COR-L47 (cell line): ENCODE measurements around the gene EEF1G.
"Not testable (repeated sequence)": the region's sequence is repeated elsewhere in the genome, so short reads cannot be mapped to it uniquely, and the experiment has no call there.

Source experiments
- DNase-seq: peaks from one replicate; lab custom pipeline; 2025; lab: John Stamatoyannopoulos, UW

The EEF1G gene

GRCh38 chr11:62603776-62604299, 30.1 kb upstream of the EEF1G start:
- no peak for DNase-seq

- no peak for DNase-seq
Observed at GRCh38 chr11:62603072-62603408, 29.3 kb upstream of the EEF1G start.

- DNase-seq: peak; percentile 62
Observed at GRCh38 chr11:62602141-62603071, 28.7 kb upstream of the EEF1G start.

DNA sequence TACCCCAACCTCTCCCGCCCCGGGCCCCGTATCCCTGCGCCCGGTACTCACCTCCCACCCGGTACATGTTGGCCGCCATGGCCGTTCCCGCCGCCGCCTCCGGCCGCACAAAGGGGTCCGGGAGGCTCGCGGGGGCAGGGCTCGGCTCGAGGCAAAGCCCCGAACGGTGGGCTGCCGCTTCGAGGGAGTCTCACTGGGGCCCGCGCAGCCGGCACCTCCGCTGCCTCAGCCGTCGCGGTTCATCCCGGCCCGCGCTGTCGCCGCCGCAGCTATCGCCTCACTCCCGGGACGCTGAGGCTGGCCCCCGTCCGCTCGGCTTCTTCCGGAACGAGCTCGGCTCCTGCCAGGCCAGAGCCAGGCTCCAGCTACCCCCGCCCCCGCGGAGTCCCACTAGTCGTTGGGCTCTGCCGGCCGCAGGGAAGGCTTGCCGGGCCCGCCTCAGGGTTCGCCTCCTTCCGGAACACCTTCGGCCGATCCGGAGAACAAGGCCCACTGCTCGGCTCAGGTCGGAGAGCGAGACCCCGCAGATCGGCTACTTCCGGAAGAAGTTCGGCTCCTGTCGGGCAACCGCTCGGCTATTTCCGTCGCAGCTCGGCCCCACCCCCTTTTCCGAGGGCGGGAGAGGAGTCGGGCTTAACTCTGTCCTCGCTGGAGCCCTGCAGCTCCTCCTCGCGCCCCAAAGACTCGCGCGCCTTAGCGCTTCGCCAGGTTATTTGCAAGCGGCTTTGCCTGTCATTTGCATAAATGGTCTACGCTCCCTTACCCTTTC, 27.9 kb upstream of the EEF1G start, which contains the start of gene MTA2:
MTA2 (minus strand) TSS at position 494 of the 769 bp plus-strand sequence; CDS start at position 79, 415 bp downstream.
- DNase-seq: peak; percentile 98

DNA sequence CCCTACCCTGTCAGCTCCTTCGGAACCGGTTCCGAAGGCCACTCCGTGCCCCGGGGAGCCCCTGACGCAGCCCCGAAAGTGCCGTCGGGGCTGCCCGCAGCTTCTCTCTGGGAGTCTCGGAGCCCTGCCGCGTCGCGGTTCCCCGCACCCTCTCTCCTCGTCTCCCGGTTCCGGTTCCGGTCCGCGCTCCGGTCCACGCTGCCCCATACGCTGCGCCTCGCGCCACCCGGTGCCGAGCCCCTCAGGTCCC, 27.4 kb upstream of the EEF1G start:
- no peak for DNase-seq

- no peak for DNase-seq
Observed at GRCh38 chr11:62600367-62601121, 26.9 kb upstream of the EEF1G start.

DNA sequence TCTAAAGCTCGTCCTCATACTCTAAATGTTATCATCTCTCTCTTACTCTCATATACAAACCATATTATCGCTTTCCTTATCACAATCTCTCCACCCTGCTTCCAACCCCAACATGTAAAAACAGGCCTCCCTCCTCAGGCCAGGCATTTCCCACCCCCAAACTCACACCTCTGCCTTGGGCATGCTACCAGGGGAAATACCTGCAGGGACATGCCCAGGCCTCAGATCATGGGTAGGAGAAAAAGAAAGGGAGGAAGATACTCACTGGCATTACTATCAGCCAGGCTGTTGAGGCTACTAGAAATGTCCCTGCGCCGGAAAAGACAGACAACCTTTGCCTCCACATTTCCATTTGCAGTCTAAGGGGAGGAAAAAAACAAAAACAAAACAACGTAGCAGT, 26.2 kb upstream of the EEF1G start:
- no peak for DNase-seq

DNA sequence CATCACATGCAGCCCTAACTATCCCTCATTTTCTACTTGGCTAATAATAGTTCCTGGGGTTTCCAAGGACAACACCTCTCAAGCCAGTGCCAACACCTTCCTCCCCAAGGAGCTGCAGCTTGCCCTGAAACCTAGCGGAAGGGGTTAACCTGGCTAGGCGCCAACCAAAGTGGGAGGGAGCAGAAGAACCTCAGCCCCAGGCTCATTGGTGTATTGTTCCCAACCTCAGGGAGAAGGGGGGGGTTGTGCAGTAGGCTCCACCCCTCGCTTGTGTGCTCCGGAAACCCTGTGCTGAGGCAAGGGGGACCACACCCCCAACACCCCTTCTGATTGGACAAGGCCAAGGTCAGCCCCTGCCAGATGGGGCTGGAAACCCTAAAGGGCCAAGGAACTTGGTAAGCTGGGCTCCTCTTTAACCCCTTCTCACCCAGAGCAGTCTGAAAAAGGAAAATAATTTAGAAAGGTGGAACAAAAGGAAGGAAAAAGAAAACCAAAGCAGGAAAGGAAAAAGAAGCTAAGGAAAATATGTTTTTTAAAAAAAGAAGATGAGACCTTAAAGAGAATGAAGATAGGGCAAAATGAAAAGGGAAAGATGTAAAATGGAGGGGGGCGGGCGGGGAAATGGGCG, 25.5 kb upstream of the EEF1G start:
- DNase-seq: peak; percentile 97

DNA sequence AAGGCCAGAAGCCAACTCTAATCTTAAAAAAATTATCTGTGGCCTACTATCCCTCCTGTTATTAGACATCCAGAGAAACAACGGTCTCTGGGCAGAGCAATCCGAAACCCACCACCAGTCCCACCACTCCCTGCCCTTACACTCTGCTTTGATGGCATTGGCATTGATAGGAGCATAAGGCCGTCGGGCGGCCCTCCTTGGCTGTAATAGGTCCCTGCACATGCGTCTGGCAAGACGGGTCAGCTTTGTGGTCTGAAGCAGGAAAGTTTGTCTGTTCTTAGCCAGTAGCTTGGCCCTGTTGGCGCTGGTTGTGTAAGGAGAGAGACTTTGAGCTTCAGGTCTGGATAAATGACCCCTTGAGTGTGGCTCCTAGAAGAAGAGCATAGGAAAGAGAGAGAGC, 21.4 kb upstream of the EEF1G start:
- no peak for DNase-seq

GRCh38 chr11:62593434-62594044, 19.8 kb upstream of the EEF1G start:
- DNase-seq: peak; percentile 63

GRCh38 chr11:62592989-62593421, 19.3 kb upstream of the EEF1G start:
- no peak for DNase-seq

GRCh38 chr11:62592146-62592815, 18.6 kb upstream of the EEF1G start:
- DNase-seq: no peak

DNA sequence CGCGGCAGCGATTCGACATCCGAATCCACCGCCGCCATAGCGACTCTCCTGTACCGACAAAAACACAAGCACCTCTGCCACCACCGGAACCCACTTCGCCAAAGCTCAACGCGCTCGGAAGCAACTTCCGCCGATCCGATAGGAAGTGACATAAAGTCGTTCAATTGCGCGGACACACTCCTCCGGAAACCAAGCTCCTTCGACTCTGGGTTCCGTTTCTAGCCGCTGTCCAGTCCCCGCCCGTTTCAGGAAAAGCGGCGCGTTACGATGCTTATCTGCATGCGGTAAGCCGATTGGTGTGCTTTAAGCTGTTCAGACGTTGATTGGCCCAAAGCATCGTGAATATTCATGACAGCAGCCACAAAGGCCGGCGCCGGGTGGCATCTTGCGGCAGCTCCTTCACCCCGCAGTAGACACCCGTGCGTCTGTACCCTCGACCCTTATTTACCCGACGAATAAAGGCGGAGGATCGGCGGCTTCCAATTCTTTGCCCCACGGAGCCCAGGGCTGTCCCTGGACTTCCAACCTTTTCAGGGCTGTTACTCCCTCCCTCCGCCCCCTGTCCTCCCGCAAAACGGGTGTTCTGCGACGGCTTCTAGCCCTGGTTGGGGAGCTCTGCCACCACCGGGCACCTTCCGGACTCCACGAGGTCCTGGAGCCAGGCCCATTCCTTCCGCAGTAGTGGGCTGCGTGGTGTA, 17.9 kb upstream of the EEF1G start, which contains the start of gene TUT1:
TUT1 (minus strand) TSS at position 76 of the 698 bp plus-strand sequence; CDS start at position 38, 38 bp downstream.
- DNase-seq: peak; percentile 99

GRCh38 chr11:62588966-62589637, 15.4 kb upstream of the EEF1G start:
- DNase-seq: no peak

DNA sequence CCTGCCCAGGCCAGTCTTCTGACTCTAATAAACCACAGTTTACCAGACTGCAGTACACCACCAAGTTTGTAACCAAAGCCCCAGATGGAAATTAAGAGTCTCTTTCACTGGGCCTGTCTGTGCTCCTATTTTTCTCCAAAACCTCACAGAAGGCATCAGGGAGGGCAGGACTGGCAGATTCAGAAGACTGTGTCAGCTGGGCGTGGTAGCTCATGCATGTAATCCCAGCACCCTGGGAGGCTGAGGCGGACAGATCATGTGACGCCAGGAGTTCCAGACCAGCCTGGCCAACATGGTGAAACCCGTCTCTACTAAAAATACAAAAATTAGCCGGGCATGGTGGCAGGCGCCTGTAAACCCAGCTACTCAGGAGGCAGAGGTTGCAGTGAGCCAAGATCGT, 11.7 kb upstream of the EEF1G start:
- DNase-seq: not testable (repeated sequence)

GRCh38 chr11:62581735-62582134, 8.0 kb upstream of the EEF1G start:
- not testable (repeated sequence) for DNase-seq

DNA sequence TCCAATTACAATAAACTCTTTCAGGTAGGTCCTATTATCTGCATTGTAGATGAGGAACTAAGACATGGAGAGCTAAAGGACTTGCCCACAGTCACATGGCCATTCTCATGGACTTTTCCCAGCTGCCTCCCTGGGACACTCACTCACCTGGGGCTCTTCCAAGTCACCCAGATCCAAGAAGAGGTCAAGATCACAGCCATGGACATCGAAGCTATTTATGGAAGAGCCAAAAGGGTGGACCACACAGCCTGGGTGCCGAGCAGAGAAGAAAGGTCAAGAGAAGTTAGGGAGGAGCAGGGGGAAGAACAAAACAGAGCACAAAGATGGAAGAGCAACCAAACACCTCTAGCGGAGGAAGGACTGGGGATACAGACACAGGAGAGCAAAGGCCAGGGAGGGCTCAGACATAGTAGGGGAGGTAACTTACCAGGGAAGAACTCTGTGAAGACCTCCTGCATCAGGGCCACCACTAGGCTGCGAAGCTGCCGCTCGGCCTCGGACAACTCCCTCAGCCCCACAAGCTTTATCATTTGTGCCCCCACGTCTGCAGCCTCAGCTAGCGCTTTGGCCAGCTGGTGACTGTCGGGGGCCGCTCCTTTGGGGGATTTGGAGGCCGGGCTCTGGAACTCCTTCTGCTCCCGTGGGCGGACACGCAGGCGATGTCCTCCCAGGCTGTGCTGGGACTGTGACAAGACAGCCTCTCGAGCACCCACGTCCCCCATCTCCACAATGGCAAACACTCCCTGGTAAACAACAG, 7.4 kb upstream of the EEF1G start:
- no peak for DNase-seq

DNA sequence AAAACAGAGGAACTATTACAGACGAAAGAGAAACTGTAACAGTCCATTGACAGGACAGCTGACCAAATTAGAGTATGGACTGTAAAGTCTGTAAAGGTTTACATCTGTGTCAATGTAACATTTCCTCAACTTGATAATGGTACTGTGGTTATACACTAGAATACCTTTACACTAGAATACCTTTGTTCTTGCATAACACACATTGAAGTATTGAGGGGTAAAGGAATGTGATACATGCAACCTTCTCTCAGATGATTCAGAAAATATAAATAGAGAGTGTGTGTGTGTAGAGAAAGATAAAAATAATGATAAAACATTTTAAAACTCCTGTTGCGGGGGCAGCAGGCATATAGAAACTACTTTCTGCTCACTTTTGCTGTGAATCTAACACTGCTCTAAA, 5.6 kb upstream of the EEF1G start:
- no peak for DNase-seq

DNA sequence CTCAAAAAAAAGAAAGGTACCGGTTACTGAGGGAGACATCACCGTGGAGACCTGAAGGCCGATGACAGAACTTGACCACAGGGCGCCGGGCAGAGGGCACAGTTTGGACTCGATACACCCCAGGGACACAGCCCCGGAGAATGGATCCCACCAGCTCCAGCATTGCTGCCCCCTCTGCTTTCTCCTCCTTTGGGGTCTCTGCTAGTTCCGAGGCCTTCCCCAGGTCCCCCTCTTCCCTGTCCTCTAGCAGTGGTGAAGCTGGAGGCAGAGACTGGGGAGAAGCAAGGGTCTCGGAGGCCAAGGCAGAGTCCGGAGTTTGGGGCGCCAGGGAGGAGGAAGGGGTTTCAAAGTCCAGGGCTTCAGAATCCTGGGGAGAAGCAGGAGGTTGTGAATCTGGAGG, 4.8 kb upstream of the EEF1G start:
- DNase-seq: no peak
